NCI-H128 (cell line): ENCODE results near the gene SNX24.
"Not testable (repeated sequence)": the region's sequence is repeated elsewhere in the genome, so short reads cannot be mapped to it uniquely, and the experiment has no call there.

Source experiments
- DNase-seq: peaks from one replicate; lab custom pipeline; 2025; ENCODE audit not compliant: unreplicated experiment; lab: John Stamatoyannopoulos, UW

The SNX24 gene

GRCh38 chr5:122870219-122870856 is 24.9 kb downstream of the SNX24 start:
- DNase-seq: no peak

- DNase-seq: no peak
Measured at GRCh38 chr5:122871661-122872060, 26.2 kb downstream of the SNX24 start.

GRCh38 chr5:122874179-122874875 is 28.9 kb downstream of the SNX24 start:
- no peak for DNase-seq

GRCh38 chr5:122877518-122877917 is 32.1 kb downstream of the SNX24 start:
- DNase-seq: no peak

- no peak for DNase-seq
Measured at GRCh38 chr5:122879076-122879475, 33.7 kb downstream of the SNX24 start.

GRCh38 chr5:122880170-122880689 is 34.8 kb downstream of the SNX24 start:
- DNase-seq: no peak

- no peak for DNase-seq
Measured at GRCh38 chr5:122880749-122881148, 35.3 kb downstream of the SNX24 start.

GRCh38 chr5:122882831-122883230 is 37.4 kb downstream of the SNX24 start:
- no peak for DNase-seq

- no peak for DNase-seq
Measured at GRCh38 chr5:122885045-122885517, 39.7 kb downstream of the SNX24 start.

GRCh38 chr5:122885891-122886290 is 40.5 kb downstream of the SNX24 start:
- DNase-seq: no peak

- no peak for DNase-seq
Measured at GRCh38 chr5:122895141-122895540, 49.7 kb downstream of the SNX24 start.

GRCh38 chr5:122896598-122897282 is 51.3 kb downstream of the SNX24 start:
- DNase-seq: no peak

GRCh38 chr5:122897283-122897602 is 51.8 kb downstream of the SNX24 start:
- no peak for DNase-seq

GRCh38 chr5:122901346-122901745 is 55.9 kb downstream of the SNX24 start:
- no peak for DNase-seq

GRCh38 chr5:122902263-122902662 is 56.9 kb downstream of the SNX24 start:
- DNase-seq: no peak

- DNase-seq: no peak
Measured at GRCh38 chr5:122906768-122907167, 61.4 kb downstream of the SNX24 start.

- DNase-seq: no peak
Measured at GRCh38 chr5:122907276-122907675, 61.9 kb downstream of the SNX24 start.

- DNase-seq: no peak
Measured at GRCh38 chr5:122908108-122908507, 62.7 kb downstream of the SNX24 start.

- no peak for DNase-seq
Measured at GRCh38 chr5:122908662-122909061, 63.2 kb downstream of the SNX24 start.

GRCh38 chr5:122909470-122910100 is 64.2 kb downstream of the SNX24 start:
- DNase-seq: no peak

- DNase-seq: not testable (repeated sequence)
Measured at GRCh38 chr5:122913436-122913835, 68.0 kb downstream of the SNX24 start.
